Neuronal stem cell (in vitro differentiated cells): ENCODE measurements around the gene NAP1L1.

Experiments used
- DNase-seq: peaks from one replicate; pipeline ENCODE4 v3.0.0-alpha.2; 2013; ENCODE audit warnings: low spot score
- H2AFZ ChIP-seq: one replicate; pipeline ENCODE4 v1.6.1; 2013; ENCODE audit warnings: mild to moderate bottlenecking, low read length, inconsistent platforms
- H2AK5ac ChIP-seq: 2 replicates; pipeline ENCODE4 v1.6.1; 2013; ENCODE audit warnings: low read depth, mild to moderate bottlenecking, inconsistent platforms, low read length, moderate library complexity, mixed read lengths
- H2BK120ac ChIP-seq: 2 replicates; pipeline ENCODE4 v1.6.1; 2013; ENCODE audit warnings: low read depth, mild to moderate bottlenecking, inconsistent platforms, low read length, moderate library complexity, mixed read lengths
- H2BK12ac ChIP-seq: one replicate; pipeline ENCODE4 v1.6.1; 2013; ENCODE audit warnings: low read length, inconsistent platforms
- H2BK15ac ChIP-seq: 2 replicates; pipeline ENCODE4 v1.6.1; 2013; ENCODE audit warnings: mild to moderate bottlenecking, low read length, inconsistent platforms, mixed read lengths
- H2BK5ac ChIP-seq: one replicate; pipeline ENCODE4 v1.6.1; 2013; ENCODE audit warnings: inconsistent platforms, mild to moderate bottlenecking, low read length, moderate library complexity
- H3K14ac ChIP-seq: one replicate; pipeline ENCODE4 v1.6.1; 2013; ENCODE audit warnings: low read length, inconsistent platforms
- H3K18ac ChIP-seq: 2 replicates; pipeline ENCODE4 v1.6.1; 2013; ENCODE audit warnings: low read length, inconsistent platforms
- H3K23ac ChIP-seq: 2 replicates; pipeline ENCODE4 v1.6.1; 2013; ENCODE audit warnings: low read depth, mild to moderate bottlenecking, mixed read lengths, low read length, inconsistent platforms; ENCODE audit not compliant: poor library complexity
- H3K27ac ChIP-seq: replicated peaks from 3 replicates; pipeline ENCODE4 v1.5.1; 2013; ENCODE audit warnings: low read length, inconsistent platforms
- H3K27me3 ChIP-seq, 3 experiments: 2 replicates each; pipeline ENCODE4 v1.6.1; 2013; ENCODE audit warnings: low read length in 3 of 3, mild to moderate bottlenecking in 2 of 3, inconsistent platforms in 1 of 3, low read depth in 1 of 3, mixed read lengths in 1 of 3, moderate library complexity in 1 of 3; ENCODE audit not compliant: control insufficient read depth in 3 of 3, insufficient read depth in 3 of 3
- H3K36me3 ChIP-seq, 2 donors: replicated peaks in 1 of 2; 2 replicates each; pipeline ENCODE4 v1.6.1; 2013; ENCODE audit warnings: low read length in 2 of 2; ENCODE audit not compliant: control insufficient read depth in 2 of 2, insufficient read depth in 2 of 2
- H3K4ac ChIP-seq: 2 replicates; pipeline ENCODE4 v1.6.1; 2013; ENCODE audit warnings: inconsistent platforms, mild to moderate bottlenecking, low read length, moderate library complexity
- H3K4me1 ChIP-seq, 2 donors: 1 replicate in 1 of 2; 2 replicates in 1 of 2; pipeline ENCODE4 v1.6.1; 2013; ENCODE audit warnings: low read length in 2 of 2, low read depth in 1 of 2; ENCODE audit not compliant: control insufficient read depth in 2 of 2, insufficient read depth in 1 of 2
- H3K4me2 ChIP-seq: one replicate; pipeline ENCODE4 v1.6.1; 2013; ENCODE audit warnings: mild to moderate bottlenecking, low read length, inconsistent platforms; ENCODE audit not compliant: insufficient read depth, poor library complexity, severe bottlenecking
- H3K4me3 ChIP-seq, 2 donors: 2 replicates each; pipeline ENCODE4 v1.5.1; 2013; ENCODE audit warnings: low read length in 2 of 2, mild to moderate bottlenecking in 2 of 2, inconsistent platforms in 1 of 2, moderate library complexity in 1 of 2
- H3K79me1 ChIP-seq: one replicate; pipeline ENCODE4 v1.6.1; 2013; ENCODE audit warnings: low read depth, mild to moderate bottlenecking, inconsistent platforms, low read length, moderate library complexity
- H3K9ac ChIP-seq: one replicate; pipeline ENCODE4 v1.6.1; 2013; ENCODE audit warnings: mild to moderate bottlenecking, low read depth, low read length, inconsistent platforms; ENCODE audit not compliant: poor library complexity
- H3K9me3 ChIP-seq, 2 donors: replicated peaks in 1 of 2; 2 replicates each; pipeline versions ENCODE3 to v1.6.1; 2013; ENCODE audit warnings: low read length in 2 of 2, mild to moderate bottlenecking in 2 of 2, inconsistent platforms in 1 of 2, low read depth in 1 of 2, mixed read lengths in 1 of 2, moderate library complexity in 1 of 2; ENCODE audit not compliant: control insufficient read depth in 2 of 2, insufficient read depth in 1 of 2
- H4K8ac ChIP-seq: one replicate; pipeline ENCODE4 v1.6.1; 2013; ENCODE audit warnings: low read depth, mild to moderate bottlenecking, inconsistent platforms, low read length, moderate library complexity
- H4K91ac ChIP-seq: one replicate; pipeline ENCODE4 v1.6.1; 2013; ENCODE audit warnings: low read length, low read depth, mild to moderate bottlenecking, inconsistent platforms; ENCODE audit not compliant: poor library complexity
- WGBS, 2 donors: extraction: QIAGEN DNeasy Blood & Tissue Kit; methylation state at CpG; one replicate each; pipeline ENCODE4 v1.1.7; 2013; ENCODE audit warnings: missing lambda C conversion rate in 2 of 2, mixed read lengths in 1 of 2; ENCODE audit not compliant: insufficient read length in 2 of 2, insufficient replicate concordance in 1 of 2; ENCODE audit errors: extremely low coverage in 2 of 2; 5-methylcytosine and 5-hydroxymethylcytosine counted together

NAP1L1 gene

GRCh38 chr12:76083246-76083903 lies 1.1 kb downstream of the NAP1L1 start:
- no peak overlapping the region for H4K91ac ChIP-seq
- peak overlapping the region; percentile 98 for H2AFZ ChIP-seq
- H3K27ac ChIP-seq: peak overlapping the region; percentile 52
- H3K9ac ChIP-seq: no peak overlapping the region
- peaks cover 2% of the 10 kb centered on the region for H3K79me1 ChIP-seq
- H3K4ac ChIP-seq: no peak overlapping the region
- peak overlapping the region; percentile 82 to 96 for H3K4me3 ChIP-seq
- WGBS, 2 donors: no CpG with 5 or more reads among the region's 14 CpGs
- no peak for DNase-seq
- H2BK120ac ChIP-seq: no peak overlapping the region
- peak overlapping the region; percentile 62 for H3K4me2 ChIP-seq
- no peak overlapping the region for H2BK5ac ChIP-seq
- peaks cover 0 to 46% of the 10 kb centered on the region in 2 donors for H3K36me3 ChIP-seq
- no peak overlapping the region for H3K18ac ChIP-seq
- no peak overlapping the region for H3K23ac ChIP-seq
- H3K27me3 ChIP-seq: no peaks in the 10 kb centered on the region
- peaks cover 2 to 5% of the 10 kb centered on the region in 2 donors for H3K4me1 ChIP-seq
- H2AK5ac ChIP-seq: no peak overlapping the region
- no peak overlapping the region for H3K14ac ChIP-seq
- H2BK12ac ChIP-seq: no peak overlapping the region
- no peak overlapping the region for H2BK15ac ChIP-seq
- H4K8ac ChIP-seq: no peak overlapping the region
- peaks cover 0 to 33% of the 10 kb centered on the region in 2 donors for H3K9me3 ChIP-seq

- DNase-seq: no peak
- peaks cover 3 to 5% of the 10 kb centered on the region in 2 donors for H3K4me1 ChIP-seq
Measured at GRCh38 chr12:76081909-76082308, 2.6 kb downstream of the NAP1L1 start.

GRCh38 chr12:76080729-76081415 lies 3.6 kb downstream of the NAP1L1 start:
- H3K23ac ChIP-seq: no peak overlapping the region
- H3K14ac ChIP-seq: no peak overlapping the region
- H3K27ac ChIP-seq: no peak overlapping the region
- no peak overlapping the region for H3K4me2 ChIP-seq
- no peak overlapping the region for H3K9ac ChIP-seq
- H2BK12ac ChIP-seq: no peak overlapping the region
- H3K27me3 ChIP-seq: no peaks in the 10 kb centered on the region
- no peak overlapping the region for H2BK15ac ChIP-seq
- no peak overlapping the region for H2BK120ac ChIP-seq
- H3K4ac ChIP-seq: no peak overlapping the region
- no peak for DNase-seq
- no peak overlapping the region for H2AFZ ChIP-seq
- peaks cover 3 to 5% of the 10 kb centered on the region in 2 donors for H3K4me1 ChIP-seq
- peaks cover 0 to 39% of the 10 kb centered on the region in 2 donors for H3K9me3 ChIP-seq
- no peak overlapping the region for H4K8ac ChIP-seq
- H4K91ac ChIP-seq: no peak overlapping the region
- H3K36me3 ChIP-seq: peaks cover 0 to 69% of the 10 kb centered on the region in 2 donors
- H3K18ac ChIP-seq: no peak overlapping the region
- H2AK5ac ChIP-seq: no peak overlapping the region
- no peak overlapping the region for H3K4me3 ChIP-seq
- H2BK5ac ChIP-seq: no peak overlapping the region
- WGBS, 2 donors: no CpG with 5 or more reads among the region's 6 CpGs
- H3K79me1 ChIP-seq: peaks cover 2% of the 10 kb centered on the region

More at GRCh38 chr12:76081909-76082308, 2.6 kb downstream of the NAP1L1 start:
- Histone ChIP-seq H4K8ac (no peak overlapping the region), H3K14ac (no peak overlapping the region), H3K27me3 (no peaks in the 10 kb centered on the region), H3K79me1 (peaks cover 2% of the 10 kb centered on the region), H2BK120ac (no peak overlapping the region), H2AK5ac (no peak overlapping the region), H2AFZ (no peak overlapping the region), H3K36me3 (peaks cover 0 to 60% of the 10 kb centered on the region in 2 donors), H2BK15ac (no peak overlapping the region), H3K4me2 (no peak overlapping the region), H3K4me3 (no peak overlapping the region), H3K23ac (no peak overlapping the region), H3K9me3 (peaks cover 0 to 38% of the 10 kb centered on the region in 2 donors), H2BK5ac (no peak overlapping the region), H3K4ac (no peak overlapping the region), H2BK12ac (no peak overlapping the region), H4K91ac (no peak overlapping the region), H3K27ac (no peak overlapping the region), H3K18ac (no peak overlapping the region), H3K9ac (no peak overlapping the region)

GRCh38 chr12:76080017-76080728 lies 4.3 kb downstream of the NAP1L1 start:
- Histone ChIP-seq H2BK15ac (no peak overlapping the region), H3K4me2 (no peak overlapping the region), H3K9ac (no peak overlapping the region), H3K27ac (no peak overlapping the region), H4K91ac (no peak overlapping the region), H3K79me1 (peaks cover 4% of the 10 kb centered on the region), H3K4me1 (peaks cover 3 to 5% of the 10 kb centered on the region in 2 donors), H2BK5ac (no peak overlapping the region), H3K14ac (no peak overlapping the region), H2AFZ (no peak overlapping the region), H3K4ac (no peak overlapping the region), H3K36me3 (peaks cover 0 to 76% of the 10 kb centered on the region in 2 donors), H4K8ac (no peak overlapping the region), H3K18ac (no peak overlapping the region), H3K4me3 (no peak overlapping the region), H3K23ac (no peak overlapping the region), H3K27me3 (no peaks in the 10 kb centered on the region), H2AK5ac (no peak overlapping the region), H3K9me3 (peaks cover 0 to 43% of the 10 kb centered on the region in 2 donors), H2BK120ac (no peak overlapping the region), H2BK12ac (no peak overlapping the region)
- DNase-seq: no peak
- WGBS, 2 donors: no CpG with 5 or more reads among the region's 2 CpGs
